ENCODE data around the gene KLHL17. TPM values are rescaled to one million over a fixed set of nuclear protein-coding genes. Genes with fewer than 3 reads are reported as not detected.
A peak's percentile ranks its signal among the peaks of the same experiment; 100 is the strongest.

The KLHL17 gene
- total and polyA plus RNA-seq, 4 donors: 0.98 to 5.4 (median 2.1) TPM

- H3K27me3 ChIP-seq (ENCODE audit: control insufficient read depth in 4 of 4, insufficient read depth in 4 of 4, low read length in 3 of 4): peaks cover 0 to 3% (median 3%) of the 10 kb centered on the region in 4 donors
Observed at GRCh38 chr1:923991-924655, 36.3 kb upstream of the KLHL17 start.

GRCh38 chr1:924656-925560 is 35.5 kb upstream of the KLHL17 start:
- H3K27me3 ChIP-seq (ENCODE audit: control insufficient read depth in 4 of 4, insufficient read depth in 4 of 4, low read length in 3 of 4): peaks cover 0 to 3% (median 3%) of the 10 kb centered on the region in 4 donors
- TF ChIP-seq FOXA2 (IDR thresholded peaks at IDR 0.05): no peak
- no peak for TF ChIP-seq GABPA (IDR thresholded peaks at IDR 0.05 in 1 of 2, conservative IDR thresholded peaks at IDR 0.05 in 1 of 2)
- TF ChIP-seq JUND (IDR thresholded peaks at IDR 0.05): no peak
- TF ChIP-seq HNF4A (conservative IDR thresholded peaks at IDR 0.05): no peak
- no peak for TF ChIP-seq HNF4G (IDR thresholded peaks at IDR 0.05)
- TF ChIP-seq RXRA (IDR thresholded peaks at IDR 0.05): no peak
- no peak for TF ChIP-seq TAF1 (conservative IDR thresholded peaks at IDR 0.05)
- no peak for TF ChIP-seq SP1 (IDR thresholded peaks at IDR 0.05)
- no peak for TF ChIP-seq ZBTB33 (IDR thresholded peaks at IDR 0.05)
- TF ChIP-seq CTCF (IDR thresholded peaks at IDR 0.05; ENCODE audit: low read depth, low read length, missing input control): no peak
- no peak for TF ChIP-seq RAD21 (IDR thresholded peaks at IDR 0.05)
- TF ChIP-seq, protein P1, sequence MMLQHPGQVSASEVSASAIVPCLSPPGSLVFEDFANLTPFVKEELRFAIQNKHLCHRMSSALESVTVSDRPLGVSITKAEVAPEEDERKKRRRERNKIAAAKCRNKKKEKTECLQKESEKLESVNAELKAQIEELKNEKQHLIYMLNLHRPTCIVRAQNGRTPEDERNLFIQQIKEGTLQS (IDR thresholded peaks at IDR 0.05): no peak
- no peak for TF ChIP-seq NR2F2 (IDR thresholded peaks at IDR 0.05)
- TF ChIP-seq YY1 (IDR thresholded peaks at IDR 0.05): no peak
- no peak for TF ChIP-seq EGR1 (IDR thresholded peaks at IDR 0.05; ENCODE audit: low read depth in 2 of 2)
- TF ChIP-seq FOXA1 (IDR thresholded peaks at IDR 0.05): no peak
- TF ChIP-seq, protein P2, sequence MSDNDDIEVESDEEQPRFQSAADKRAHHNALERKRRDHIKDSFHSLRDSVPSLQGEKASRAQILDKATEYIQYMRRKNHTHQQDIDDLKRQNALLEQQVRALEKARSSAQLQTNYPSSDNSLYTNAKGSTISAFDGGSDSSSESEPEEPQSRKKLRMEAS (IDR thresholded peaks at IDR 0.05): no peak
- TF ChIP-seq, protein P3, sequence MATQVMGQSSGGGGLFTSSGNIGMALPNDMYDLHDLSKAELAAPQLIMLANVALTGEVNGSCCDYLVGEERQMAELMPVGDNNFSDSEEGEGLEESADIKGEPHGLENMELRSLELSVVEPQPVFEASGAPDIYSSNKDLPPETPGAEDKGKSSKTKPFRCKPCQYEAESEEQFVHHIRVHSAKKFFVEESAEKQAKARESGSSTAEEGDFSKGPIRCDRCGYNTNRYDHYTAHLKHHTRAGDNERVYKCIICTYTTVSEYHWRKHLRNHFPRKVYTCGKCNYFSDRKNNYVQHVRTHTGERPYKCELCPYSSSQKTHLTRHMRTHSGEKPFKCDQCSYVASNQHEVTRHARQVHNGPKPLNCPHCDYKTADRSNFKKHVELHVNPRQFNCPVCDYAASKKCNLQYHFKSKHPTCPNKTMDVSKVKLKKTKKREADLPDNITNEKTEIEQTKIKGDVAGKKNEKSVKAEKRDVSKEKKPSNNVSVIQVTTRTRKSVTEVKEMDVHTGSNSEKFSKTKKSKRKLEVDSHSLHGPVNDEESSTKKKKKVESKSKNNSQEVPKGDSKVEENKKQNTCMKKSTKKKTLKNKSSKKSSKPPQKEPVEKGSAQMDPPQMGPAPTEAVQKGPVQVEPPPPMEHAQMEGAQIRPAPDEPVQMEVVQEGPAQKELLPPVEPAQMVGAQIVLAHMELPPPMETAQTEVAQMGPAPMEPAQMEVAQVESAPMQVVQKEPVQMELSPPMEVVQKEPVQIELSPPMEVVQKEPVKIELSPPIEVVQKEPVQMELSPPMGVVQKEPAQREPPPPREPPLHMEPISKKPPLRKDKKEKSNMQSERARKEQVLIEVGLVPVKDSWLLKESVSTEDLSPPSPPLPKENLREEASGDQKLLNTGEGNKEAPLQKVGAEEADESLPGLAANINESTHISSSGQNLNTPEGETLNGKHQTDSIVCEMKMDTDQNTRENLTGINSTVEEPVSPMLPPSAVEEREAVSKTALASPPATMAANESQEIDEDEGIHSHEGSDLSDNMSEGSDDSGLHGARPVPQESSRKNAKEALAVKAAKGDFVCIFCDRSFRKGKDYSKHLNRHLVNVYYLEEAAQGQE (IDR thresholded peaks at IDR 0.05): no peak

More at GRCh38 chr1:923991-924655, 36.3 kb upstream of the KLHL17 start:
- no peaks in the 10 kb centered on the region for H3K9me3 ChIP-seq (ENCODE audit: control insufficient read depth in 4 of 4, low read length in 3 of 4)
- DNase-seq (ENCODE audit: low spot score): no peak
- WGBS: under 1% methylated on average over 98 of the region's 98 CpGs
- H3K36me3 ChIP-seq (ENCODE audit: control insufficient read depth in 4 of 4, insufficient read depth in 3 of 4, low read depth in 1 of 4, low read length in 3 of 4): no peaks in the 10 kb centered on the region
- peaks cover 6 to 39% (median 26%) of the 10 kb centered on the region in 4 donors for H3K4me1 ChIP-seq (ENCODE audit: control insufficient read depth in 4 of 4, insufficient read depth in 4 of 4, low read length in 3 of 4)
- no peak overlapping the region for H3K9ac ChIP-seq (ENCODE audit: low read depth in 1 of 2, low read length in 2 of 2)
- peak overlapping the region in 1 of 3 donors; percentile 61 for H3K4me3 ChIP-seq (ENCODE audit: low read depth in 1 of 3, low read length in 3 of 3)
- H3K27ac ChIP-seq (ENCODE audit: low read depth in 1 of 2, low read length in 2 of 2): no peak overlapping the region
- TF ChIP-seq ZBTB33 (IDR thresholded peaks at IDR 0.05): no peak
- no peak for TF ChIP-seq RXRA (IDR thresholded peaks at IDR 0.05)

More at GRCh38 chr1:924656-925560, 35.5 kb upstream of the KLHL17 start:
- no peak overlapping the region for H3K9ac ChIP-seq (ENCODE audit: low read depth in 1 of 2, low read length in 2 of 2)
- DNase-seq (ENCODE audit: low spot score): no peak
- WGBS: 1% methylated on average over 119 of the region's 120 CpGs
- no peaks in the 10 kb centered on the region for H3K9me3 ChIP-seq (ENCODE audit: control insufficient read depth in 4 of 4, low read length in 3 of 4)
- no peaks in the 10 kb centered on the region for H3K36me3 ChIP-seq (ENCODE audit: control insufficient read depth in 4 of 4, insufficient read depth in 3 of 4, low read depth in 1 of 4, low read length in 3 of 4)
- H3K4me3 ChIP-seq (ENCODE audit: low read depth in 1 of 3, low read length in 3 of 3): peak overlapping the region in 2 of 3 donors; percentile 31 to 61
- no peak overlapping the region for H3K27ac ChIP-seq (ENCODE audit: low read depth in 1 of 2, low read length in 2 of 2)
- peaks cover 6 to 39% (median 27%) of the 10 kb centered on the region in 4 donors for H3K4me1 ChIP-seq (ENCODE audit: control insufficient read depth in 4 of 4, insufficient read depth in 4 of 4, low read length in 3 of 4)
